ENCODE data around the gene CCDC30. TPM values are rescaled to one million over a fixed set of nuclear protein-coding genes. Genes with fewer than 3 reads are reported as not detected.

Gene CCDC30
- total RNA-seq, 1 donor from 2014 or later, result 0.06 TPM

- no peak for TF ChIP-seq CTCF (conservative IDR thresholded peaks at IDR 0.05; ENCODE audit: low read depth, low read length)
- H3K4me3 ChIP-seq (ENCODE audit: low read depth, low read length), result no peak overlapping the region
- no peak for DNase-seq (ENCODE audit: low read depth)
Measured at GRCh38 chr1:42700006-42700405, 236.9 kb downstream of the CCDC30 start.

GRCh38 chr1:42703888-42704464 lies 240.9 kb downstream of the CCDC30 start:
- DNase-seq (ENCODE audit: low read depth), result no peak
- no peak overlapping the region for H3K4me3 ChIP-seq (ENCODE audit: low read depth, low read length)
- no peak for TF ChIP-seq CTCF (conservative IDR thresholded peaks at IDR 0.05; ENCODE audit: low read depth, low read length)

Other genes starting within 250 kb of the CCDC30 start
- 15.9 and 17.2 TPM in 2 replicates for gene FOXJ3, start 128.1 kb upstream of the CCDC30 start, total RNA-seq
- 0.14 and 1.7 TPM in 2 replicates for gene RIMKLA, start 82.5 kb upstream of the CCDC30 start, total RNA-seq
- gene ZMYND12, start 7.3 kb upstream of the CCDC30 start, total RNA-seq, result 0.22 and 0.35 TPM in 2 replicates
- 75.5 and 80.5 TPM in 2 replicates for gene PPCS, start 6.7 kb upstream of the CCDC30 start, total RNA-seq
- 59.8 and 76.7 TPM in 2 replicates for gene PPIH, start 195.1 kb downstream of the CCDC30 start, total RNA-seq
- gene YBX1, start 219.1 kb downstream of the CCDC30 start, total RNA-seq, result 790 and 1,074 TPM in 2 replicates